GM12878 (cell line): ENCODE results near the gene AMN. TPM values are rescaled to one million over a fixed set of nuclear protein-coding genes. Genes with fewer than 3 reads are reported as not detected.

Experiments
- ATAC-seq: fragments of 200-7000 bp; cut with Tn5 transposase; 3 replicates; pipeline ENCODE4 v1.9.1; 2020; ENCODE audit warnings: mild to moderate bottlenecking, moderate library complexity
- BruUV-seq: library from RNA; stranded (reverse); fragments of 400-500 nt; replicated peaks from 2 replicates; lab custom pipeline; 2021; lab: Mats Ljungman, UMichigan
- CTCF ChIA-PET: fragments of 300-600 bp; sonication (Branson Sonifier 250); formaldehyde crosslinking; extraction: SDS; loops from one replicate; lab custom pipeline; 2021; ENCODE audit warnings: inconsistent platforms; lab: Yijun Ruan, JAX
- POLR2A ChIA-PET: fragments of 350-600 bp; formaldehyde crosslinking; extraction: SDS; loops from one replicate; lab custom pipeline; 2021; ENCODE audit warnings: inconsistent platforms; lab: Charles Lee
- RAD21 ChIA-PET: fragments of 300-600 bp; sonication (Branson Sonifier 250); formaldehyde crosslinking; loops from one replicate; lab custom pipeline; 2023; ENCODE audit warnings: antibody characterized with exemption; ENCODE audit not compliant: unreplicated experiment; lab: Charles Lee
- SMC1A ChIA-PET: fragments of 300-600 bp; sonication (Branson Sonifier 250); formaldehyde crosslinking; loops from one replicate; lab custom pipeline; 2023; ENCODE audit not compliant: unreplicated experiment, uncharacterized antibody; lab: Charles Lee
- DNase-seq: peaks from one replicate; pipeline ENCODE4 v3.0.0-alpha.2; 2011; ENCODE audit warnings: low read depth, low spot score
- FAIRE-seq: peaks from 3 replicates; lab custom pipeline; 2011; peaks lifted over from hg19 to GRCh38; lab: Jason Lieb, UNC
- H2AFZ ChIP-seq: 2 replicates; pipeline ENCODE4 v1.6.0; 2011; ENCODE audit warnings: low read depth, low read length, control low read depth; ENCODE audit not compliant: control insufficient read depth
- H3K27ac ChIP-seq: 2 replicates; pipeline ENCODE4 v1.5.1; 2011; ENCODE audit warnings: control low read depth; ENCODE audit not compliant: control insufficient read depth, insufficient read depth
- H3K27me3 ChIP-seq, 2 experiments: replicated peaks in 1 of 2; 2 replicates each; pipeline versions ENCODE4 v1.6.0 to v1.6.1; 2011; ENCODE audit warnings: low read length in 1 of 2; ENCODE audit not compliant: control insufficient read depth in 2 of 2, insufficient read depth in 2 of 2
- H3K36me3 ChIP-seq, 2 experiments: 2 replicates each; pipeline ENCODE4 v1.5.1; 2011; ENCODE audit warnings: low read length in 1 of 2; ENCODE audit not compliant: control insufficient read depth in 2 of 2, insufficient read depth in 2 of 2
- H3K4me1 ChIP-seq: 2 replicates; pipeline ENCODE4 v1.6.1; 2011; ENCODE audit warnings: mild to moderate bottlenecking, low read length, moderate library complexity, mixed read lengths; ENCODE audit not compliant: control insufficient read depth, insufficient read depth
- H3K4me2 ChIP-seq: 2 replicates; pipeline ENCODE4 v1.6.0; 2011; ENCODE audit warnings: control low read depth; ENCODE audit not compliant: control insufficient read depth, insufficient read depth
- H3K4me3 ChIP-seq: fragments of 200-600 bp; sonication (generic); 2 replicates; pipeline ENCODE4 v1.5.1; 2016
- H3K79me2 ChIP-seq: 2 replicates; pipeline ENCODE4 v1.6.0; 2011; ENCODE audit warnings: low read length; ENCODE audit not compliant: control insufficient read depth, insufficient read depth
- H3K9ac ChIP-seq: 2 replicates; pipeline ENCODE4 v1.8.0; 2011; ENCODE audit warnings: low read length, control low read depth, mixed read lengths; ENCODE audit not compliant: control insufficient read depth, insufficient read depth
- H3K9me3 ChIP-seq: replicated peaks from 3 replicates; pipeline ENCODE4 v1.5.1; 2011; ENCODE audit warnings: mild to moderate bottlenecking, low read length; ENCODE audit not compliant: control insufficient read depth, insufficient read depth
- H4K20me1 ChIP-seq: 2 replicates; pipeline ENCODE4 v1.6.0; 2011; ENCODE audit not compliant: control insufficient read depth, insufficient read depth
- CREB1 ChIP-seq: IDR thresholded peaks from 2 replicates; pipeline ENCODE4 v1.6.1; 2012; ENCODE audit warnings: low read depth, mild to moderate bottlenecking, inconsistent platforms
- FOXM1 ChIP-seq: IDR thresholded peaks from 2 replicates; pipeline ENCODE4 v1.6.1; 2012; ENCODE audit warnings: low read depth, mild to moderate bottlenecking, inconsistent platforms, low read length, moderate library complexity
- JUND ChIP-seq: IDR thresholded peaks from 2 replicates; pipeline ENCODE4 v1.6.1; 2012; ENCODE audit warnings: low read depth, mild to moderate bottlenecking, low read length, improper control_type of control experiment, moderate library complexity
- KLF5 ChIP-seq: fragments of 450-650 bp; IDR thresholded peaks from 2 replicates; pipeline ENCODE4 v1.6.1; 2014; ENCODE audit warnings: mild to moderate bottlenecking; ENCODE audit not compliant: partially characterized antibody
- PAX8 ChIP-seq: fragments of 450-650 bp; IDR thresholded peaks from 2 replicates; pipeline ENCODE4 v1.6.1; 2017; ENCODE audit warnings: mild to moderate bottlenecking, moderate library complexity
- STAT1 ChIP-seq: fragments of 450-650 bp; conservative IDR thresholded peaks from 2 replicates; pipeline ENCODE4 v1.6.1; 2014; ENCODE audit warnings: antibody characterized with exemption, mild to moderate bottlenecking
- WGBS: methylation state at CpG from one replicate; pipeline ENCODE4 v1.1.6; 2016; ENCODE audit warnings: low lambda C conversion rate; ENCODE audit not compliant: insufficient replicate concordance, insufficient coverage; ENCODE audit errors: missing lambda C conversion rate; 5-methylcytosine and 5-hydroxymethylcytosine counted together
- in situ Hi-C: fragments of 300-500 bp; cut with MboI; formaldehyde crosslinking; loops from 9 replicates; pipeline ENCODE4 v1.14.3; 2018; ENCODE audit warnings: mixed read lengths
- intact Hi-C: fragments of 100-400 bp; cut with micrococcal nuclease; formaldehyde crosslinking; loops from one replicate; pipeline ENCODE4 v1.14.2; 2022; ENCODE audit not compliant: unreplicated experiment
- polyA plus RNA-seq, 11 experiments: library from polyadenylated mRNA; depleted of rRNA in 4 of 11; unstranded in 6 of 11; stranded (reverse) in 5 of 11; fragments of >200 nt; fragmentation: Nextera tagmentation in 4 of 11; fragmentation: Illumina TruSeq in 1 of 11; extraction: Ambion mirVana in 4 of 11; extraction: Trizol in 1 of 11; gene quantifications; 1 replicate in 1 of 11; 2 replicates in 10 of 11; pipeline versions ENCODE4 v1.2.1 to v1.2.3, GENCODE V29; 2011 to 2016; ENCODE audit warnings: inconsistent platforms in 2 of 11, missing spikeins in 2 of 11, low read depth in 1 of 11
- total RNA-seq, 4 experiments: library from RNA; depleted of rRNA in 3 of 4; stranded (reverse); fragments of >200 nt in 3 of 4; fragmentation: Illumina TruSeq in 1 of 4; extraction: Trizol in 1 of 4; gene quantifications; 2 replicates each; pipeline versions ENCODE4 v1.2.1 to v1.2.3, GENCODE V29; 2013 to 2021
- TF ChIP-seq, protein P1 (sequence below): fragments of 450-650 bp; IDR thresholded peaks from 2 replicates; pipeline ENCODE4 v1.6.1; 2018; ENCODE audit warnings: mild to moderate bottlenecking, low read depth, moderate library complexity; ENCODE audit not compliant: partially characterized antibody
- TF ChIP-seq, protein P2 (sequence below): fragments of 450-650 bp; conservative IDR thresholded peaks from 2 replicates; pipeline ENCODE4 v1.6.1; 2017; ENCODE audit warnings: mild to moderate bottlenecking, moderate library complexity

The AMN gene
- total and polyA plus RNA-seq, 10 of the 15 experiments (the other 5 are each of a cell fraction or from before 2014, with no cell fraction given), result 0.03 to 0.33 (median 0.11) TPM; not detected in 6

DNA sequence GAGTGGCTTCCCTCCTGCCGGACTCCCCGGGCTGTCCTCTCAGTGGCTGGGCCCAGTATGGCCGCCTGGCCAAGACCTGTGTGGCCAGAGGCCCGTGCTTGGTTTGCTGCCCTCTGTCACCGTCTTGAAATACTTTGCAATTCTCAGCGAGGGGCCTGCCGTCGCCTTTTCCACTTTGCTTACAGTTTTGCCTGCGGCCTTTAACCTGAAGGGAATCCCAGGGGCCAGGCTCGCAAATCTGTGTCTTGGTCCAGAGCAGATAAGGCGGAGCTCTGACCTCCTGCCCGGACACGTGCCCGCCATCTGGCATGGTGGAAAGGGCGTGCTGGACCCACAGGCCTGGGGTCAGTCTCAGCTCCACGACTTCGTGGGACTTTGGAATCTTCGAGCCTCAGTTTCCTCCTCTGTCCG, 10.9 kb upstream of the AMN start:
- H3K9me3 ChIP-seq, result no peaks in the 10 kb centered on the region
- H3K79me2 ChIP-seq, result no peaks in the 10 kb centered on the region
- no peak for DNase-seq
- intact Hi-C loops (loop anchor here (10.0 kb wide), 2 partner anchors 317 to 387 kb away; partner anchors contain the start of gene RCOR1), in situ Hi-C loops (loop anchor here (5.0 kb wide), 1 partner anchor 214 kb away; no protein-coding TSS in a partner anchor)
- no peak overlapping the region for H3K4me3 ChIP-seq
- peaks cover 7 to 15% of the 10 kb centered on the region in 2 experiments; a peak in 3 of 4 replicates for H3K36me3 ChIP-seq
- H3K27me3 ChIP-seq, result no peaks in the 10 kb centered on the region
- no peak overlapping the region for H3K27ac ChIP-seq
- H3K4me1 ChIP-seq, result peaks cover 10% of the 10 kb centered on the region
- no peak overlapping the region for H3K9ac ChIP-seq
- H4K20me1 ChIP-seq, result no peaks in the 10 kb centered on the region
- ChIA-PET POLR2A (no interaction called here), RAD21 (no interaction called here)
- H3K4me2 ChIP-seq, result no peak overlapping the region
- TF ChIP-seq PAX8 (no peak), FOXM1 (no peak), JUND (no peak), STAT1 (no peak), CREB1 (no peak), KLF5 (no peak)
- TF ChIP-seq, protein P1, sequence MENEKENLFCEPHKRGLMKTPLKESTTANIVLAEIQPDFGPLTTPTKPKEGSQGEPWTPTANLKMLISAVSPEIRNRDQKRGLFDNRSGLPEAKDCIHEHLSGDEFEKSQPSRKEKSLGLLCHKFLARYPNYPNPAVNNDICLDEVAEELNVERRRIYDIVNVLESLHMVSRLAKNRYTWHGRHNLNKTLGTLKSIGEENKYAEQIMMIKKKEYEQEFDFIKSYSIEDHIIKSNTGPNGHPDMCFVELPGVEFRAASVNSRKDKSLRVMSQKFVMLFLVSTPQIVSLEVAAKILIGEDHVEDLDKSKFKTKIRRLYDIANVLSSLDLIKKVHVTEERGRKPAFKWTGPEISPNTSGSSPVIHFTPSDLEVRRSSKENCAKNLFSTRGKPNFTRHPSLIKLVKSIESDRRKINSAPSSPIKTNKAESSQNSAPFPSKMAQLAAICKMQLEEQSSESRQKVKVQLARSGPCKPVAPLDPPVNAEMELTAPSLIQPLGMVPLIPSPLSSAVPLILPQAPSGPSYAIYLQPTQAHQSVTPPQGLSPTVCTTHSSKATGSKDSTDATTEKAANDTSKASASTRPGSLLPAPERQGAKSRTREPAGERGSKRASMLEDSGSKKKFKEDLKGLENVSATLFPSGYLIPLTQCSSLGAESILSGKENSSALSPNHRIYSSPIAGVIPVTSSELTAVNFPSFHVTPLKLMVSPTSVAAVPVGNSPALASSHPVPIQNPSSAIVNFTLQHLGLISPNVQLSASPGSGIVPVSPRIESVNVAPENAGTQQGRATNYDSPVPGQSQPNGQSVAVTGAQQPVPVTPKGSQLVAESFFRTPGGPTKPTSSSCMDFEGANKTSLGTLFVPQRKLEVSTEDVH, result no peak
- TF ChIP-seq, protein P2, sequence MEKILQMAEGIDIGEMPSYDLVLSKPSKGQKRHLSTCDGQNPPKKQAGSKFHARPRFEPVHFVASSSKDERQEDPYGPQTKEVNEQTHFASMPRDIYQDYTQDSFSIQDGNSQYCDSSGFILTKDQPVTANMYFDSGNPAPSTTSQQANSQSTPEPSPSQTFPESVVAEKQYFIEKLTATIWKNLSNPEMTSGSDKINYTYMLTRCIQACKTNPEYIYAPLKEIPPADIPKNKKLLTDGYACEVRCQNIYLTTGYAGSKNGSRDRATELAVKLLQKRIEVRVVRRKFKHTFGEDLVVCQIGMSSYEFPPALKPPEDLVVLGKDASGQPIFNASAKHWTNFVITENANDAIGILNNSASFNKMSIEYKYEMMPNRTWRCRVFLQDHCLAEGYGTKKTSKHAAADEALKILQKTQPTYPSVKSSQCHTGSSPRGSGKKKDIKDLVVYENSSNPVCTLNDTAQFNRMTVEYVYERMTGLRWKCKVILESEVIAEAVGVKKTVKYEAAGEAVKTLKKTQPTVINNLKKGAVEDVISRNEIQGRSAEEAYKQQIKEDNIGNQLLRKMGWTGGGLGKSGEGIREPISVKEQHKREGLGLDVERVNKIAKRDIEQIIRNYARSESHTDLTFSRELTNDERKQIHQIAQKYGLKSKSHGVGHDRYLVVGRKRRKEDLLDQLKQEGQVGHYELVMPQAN, result no peak
- TF ChIP-seq, all 136 proteins: peak for 0
- CTCF ChIA-PET, result interaction anchor here (1.2 kb wide), 1 partner anchor 126 kb away, joined by 3 read pairs; no protein-coding TSS in a partner anchor
- no peak overlapping the region for H2AFZ ChIP-seq
- ATAC-seq, result no peak
- BruUV-seq, result no TSS peak
- SMC1A ChIA-PET, result no interaction called here
- 96% methylated on average over 19 of the region's 19 CpGs for WGBS
- FAIRE-seq, result no peak
